Brain microvascular endothelial cell (primary cell): ENCODE results near the gene SPECC1.

Experiments
- DNase-seq: peaks from one replicate; pipeline ENCODE4 v3.0.0-alpha.2; 2020
- H3K27ac ChIP-seq: fragments of 250-450 bp; sonication (Bioruptor Pico); 2 replicates; pipeline ENCODE4 v1.5.1; 2020; ENCODE audit warnings: mild to moderate bottlenecking, moderate library complexity
- H3K27me3 ChIP-seq: fragments of 250-450 bp; sonication (Bioruptor Pico); replicated peaks from 2 replicates; pipeline ENCODE4 v1.5.1; 2020; ENCODE audit warnings: mild to moderate bottlenecking
- H3K36me3 ChIP-seq: fragments of 250-450 bp; sonication (Bioruptor Pico); replicated peaks from 2 replicates; pipeline ENCODE4 v1.5.1; 2020; ENCODE audit warnings: mild to moderate bottlenecking
- H3K4me3 ChIP-seq: 2 replicates; pipeline ENCODE4 v1.5.1; 2011; ENCODE audit warnings: low read depth, mild to moderate bottlenecking, control low read depth, low read length, moderate library complexity
- in situ Hi-C: cut with HindIII; loops from 2 replicates; pipeline ENCODE4 v1.10.0; 2017; ENCODE audit warnings: low sequenced_read_pairs, low pct_ligation_motif_present
- TF ChIP-seq, protein P1 (sequence below): IDR thresholded peaks from 2 replicates; pipeline ENCODE4 v1.5.1; 2011; ENCODE audit warnings: low read depth, mild to moderate bottlenecking, moderate library complexity, low read length, control low read depth, inconsistent platforms; ENCODE audit errors: missing control alignments

Gene SPECC1

DNA sequence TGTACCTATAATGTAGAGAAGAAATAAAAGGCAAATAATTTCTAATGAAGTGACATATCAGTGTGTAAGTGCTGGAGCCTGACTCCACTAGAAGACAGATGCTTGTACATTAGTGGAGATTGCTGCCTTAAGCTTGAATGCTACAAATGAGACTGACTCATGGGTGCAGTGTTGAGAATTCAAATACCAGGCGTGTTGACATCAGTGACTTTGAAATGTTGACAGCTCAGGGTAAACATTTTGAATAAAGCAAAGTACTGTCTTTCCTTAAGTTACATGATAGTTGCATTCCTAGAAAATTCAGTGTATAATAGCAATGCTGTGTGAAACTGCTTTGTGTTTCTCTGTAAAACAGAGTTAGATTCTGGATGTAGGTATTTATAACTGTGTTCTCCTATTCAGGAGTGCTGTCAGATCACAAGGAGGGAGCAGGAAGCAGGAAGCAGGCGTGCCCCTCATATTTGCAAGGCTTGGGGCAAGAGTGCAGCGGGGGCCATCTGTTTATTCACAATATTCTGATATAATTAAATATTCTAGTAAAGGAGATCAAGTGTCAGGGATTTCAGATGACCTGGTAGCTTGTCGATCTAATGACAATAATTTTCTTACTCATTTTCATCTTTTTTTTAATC lies 119.0 kb downstream of the SPECC1 start:
- no peak overlapping the region for H3K27ac ChIP-seq
- H3K27me3 ChIP-seq: no peaks in the 10 kb centered on the region
- no peak for DNase-seq
- H3K36me3 ChIP-seq: no peaks in the 10 kb centered on the region
- H3K4me3 ChIP-seq: no peak overlapping the region
- in situ Hi-C loops: no loop called here
- TF ChIP-seq, protein P1, sequence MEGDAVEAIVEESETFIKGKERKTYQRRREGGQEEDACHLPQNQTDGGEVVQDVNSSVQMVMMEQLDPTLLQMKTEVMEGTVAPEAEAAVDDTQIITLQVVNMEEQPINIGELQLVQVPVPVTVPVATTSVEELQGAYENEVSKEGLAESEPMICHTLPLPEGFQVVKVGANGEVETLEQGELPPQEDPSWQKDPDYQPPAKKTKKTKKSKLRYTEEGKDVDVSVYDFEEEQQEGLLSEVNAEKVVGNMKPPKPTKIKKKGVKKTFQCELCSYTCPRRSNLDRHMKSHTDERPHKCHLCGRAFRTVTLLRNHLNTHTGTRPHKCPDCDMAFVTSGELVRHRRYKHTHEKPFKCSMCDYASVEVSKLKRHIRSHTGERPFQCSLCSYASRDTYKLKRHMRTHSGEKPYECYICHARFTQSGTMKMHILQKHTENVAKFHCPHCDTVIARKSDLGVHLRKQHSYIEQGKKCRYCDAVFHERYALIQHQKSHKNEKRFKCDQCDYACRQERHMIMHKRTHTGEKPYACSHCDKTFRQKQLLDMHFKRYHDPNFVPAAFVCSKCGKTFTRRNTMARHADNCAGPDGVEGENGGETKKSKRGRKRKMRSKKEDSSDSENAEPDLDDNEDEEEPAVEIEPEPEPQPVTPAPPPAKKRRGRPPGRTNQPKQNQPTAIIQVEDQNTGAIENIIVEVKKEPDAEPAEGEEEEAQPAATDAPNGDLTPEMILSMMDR: no peak

DNA sequence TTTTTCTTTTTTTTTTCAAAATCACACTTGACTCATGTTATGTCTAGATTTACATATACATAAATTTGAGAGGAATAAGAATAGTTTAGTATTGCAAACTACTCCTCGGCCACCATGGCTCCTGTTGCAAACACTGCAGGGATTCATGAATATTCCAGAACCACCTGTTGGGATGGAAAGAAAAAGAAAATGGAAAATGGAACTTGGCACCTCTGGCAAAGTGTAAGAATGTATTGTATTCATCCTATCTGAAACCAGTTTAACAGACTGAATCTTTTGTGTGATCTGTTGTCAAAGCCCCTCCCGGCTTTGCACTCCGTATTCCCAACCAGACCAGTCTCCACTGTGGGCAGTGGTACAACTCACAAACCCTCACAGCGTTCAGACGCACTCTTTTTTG lies 124.4 kb downstream of the SPECC1 start:
- H3K4me3 ChIP-seq: no peak overlapping the region
- DNase-seq: no peak
- TF ChIP-seq, protein P1: no peak
- in situ Hi-C loops: no loop called here
- H3K27me3 ChIP-seq: no peaks in the 10 kb centered on the region
- H3K36me3 ChIP-seq: no peaks in the 10 kb centered on the region
- no peak overlapping the region for H3K27ac ChIP-seq

DNA sequence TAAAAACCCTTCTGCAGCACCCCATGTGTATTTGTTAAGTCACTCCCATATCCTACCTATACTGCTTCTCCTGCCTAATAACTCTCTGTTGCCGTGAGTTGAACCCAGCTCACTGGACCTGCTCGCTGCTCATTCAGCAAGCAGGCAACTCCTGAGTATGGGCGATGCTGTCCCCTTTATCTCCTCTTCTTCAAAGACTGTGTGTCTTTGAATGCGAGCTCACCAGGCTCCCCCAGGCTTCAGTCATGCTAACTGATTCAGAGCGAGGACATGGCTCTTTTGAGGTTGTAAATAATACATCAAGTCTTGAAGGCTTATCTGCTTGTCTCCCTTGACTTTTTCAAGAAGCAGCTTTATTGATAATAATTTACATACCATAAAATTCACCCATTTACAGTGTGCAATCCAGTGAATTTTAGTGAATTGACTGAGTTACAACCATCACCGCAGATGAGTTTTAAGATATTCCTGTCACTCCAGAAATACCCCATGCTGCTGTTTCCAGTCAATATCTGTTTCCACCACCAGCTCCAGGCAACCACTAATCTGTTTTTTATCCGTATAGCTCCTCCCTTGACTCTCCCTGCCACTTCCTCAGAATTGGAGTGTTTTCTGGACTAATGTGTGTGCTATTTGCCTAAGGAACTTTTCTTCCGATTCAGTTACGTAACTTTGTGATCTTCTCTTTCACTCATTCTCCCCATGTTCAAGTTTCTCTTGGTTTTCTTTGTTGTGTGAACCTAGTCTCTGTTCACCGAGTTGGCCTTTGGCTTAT lies 132.2 kb downstream of the SPECC1 start:
- Histone ChIP-seq H3K4me3 (no peak overlapping the region), H3K27ac (no peak overlapping the region), H3K36me3 (no peaks in the 10 kb centered on the region), H3K27me3 (no peaks in the 10 kb centered on the region)
- in situ Hi-C loops: no loop called here
- TF ChIP-seq, protein P1: no peak
- no peak for DNase-seq

DNA sequence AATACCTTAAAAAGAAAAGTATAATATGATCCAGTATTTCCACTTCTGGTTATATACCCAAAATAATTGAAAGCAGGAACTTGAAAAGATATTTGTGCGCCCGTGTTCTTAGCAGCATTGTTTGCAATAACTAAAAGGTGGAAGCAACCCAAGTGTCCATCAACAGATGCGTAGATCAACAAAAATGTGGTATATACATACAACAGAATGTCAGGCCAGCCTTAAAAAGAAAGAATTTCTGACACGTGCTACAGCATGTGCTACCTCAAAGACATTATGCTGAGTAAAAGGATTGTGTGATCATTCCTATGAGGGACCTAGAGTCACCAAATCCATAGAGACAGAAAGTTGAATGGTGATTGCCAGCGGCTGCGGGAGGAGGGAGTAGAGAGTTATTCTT lies 133.1 kb downstream of the SPECC1 start:
- Histone ChIP-seq H3K27ac (no peak overlapping the region), H3K27me3 (no peaks in the 10 kb centered on the region), H3K36me3 (no peaks in the 10 kb centered on the region), H3K4me3 (no peak overlapping the region)
- TF ChIP-seq, protein P1: no peak
- no peak for DNase-seq
- in situ Hi-C loops: no loop called here

DNA sequence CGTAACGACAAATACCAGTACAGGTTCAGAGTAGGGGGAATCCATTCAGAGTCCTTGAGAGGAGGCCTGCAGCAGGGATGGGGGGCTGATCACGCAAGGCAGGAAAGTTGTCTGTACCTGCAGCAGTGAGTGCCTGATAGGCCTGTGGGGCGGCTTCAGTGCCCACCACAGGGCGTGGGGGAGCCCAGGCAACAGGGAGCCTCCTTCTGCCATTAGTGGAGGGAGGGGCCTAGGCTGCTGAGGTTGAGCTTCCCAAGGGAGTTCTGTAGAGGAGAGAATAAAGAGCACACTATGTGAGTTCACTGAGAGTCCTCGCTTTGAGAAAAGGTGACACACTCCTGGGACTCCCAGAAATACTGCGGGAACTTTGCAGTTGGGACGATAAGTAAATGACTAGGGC lies 134.6 kb downstream of the SPECC1 start:
- Histone ChIP-seq H3K27ac (no peak overlapping the region), H3K36me3 (no peaks in the 10 kb centered on the region), H3K4me3 (no peak overlapping the region), H3K27me3 (no peaks in the 10 kb centered on the region)
- in situ Hi-C loops: no loop called here
- TF ChIP-seq, protein P1: no peak
- no peak for DNase-seq
